ENCODE results near the gene CHAF1A. TPM values are rescaled to one million over a fixed set of nuclear protein-coding genes. Genes with fewer than 3 reads are reported as not detected.

CHAF1A gene
- total RNA-seq, 1 experiment from 2014 or later, result 30.0 TPM

DNA sequence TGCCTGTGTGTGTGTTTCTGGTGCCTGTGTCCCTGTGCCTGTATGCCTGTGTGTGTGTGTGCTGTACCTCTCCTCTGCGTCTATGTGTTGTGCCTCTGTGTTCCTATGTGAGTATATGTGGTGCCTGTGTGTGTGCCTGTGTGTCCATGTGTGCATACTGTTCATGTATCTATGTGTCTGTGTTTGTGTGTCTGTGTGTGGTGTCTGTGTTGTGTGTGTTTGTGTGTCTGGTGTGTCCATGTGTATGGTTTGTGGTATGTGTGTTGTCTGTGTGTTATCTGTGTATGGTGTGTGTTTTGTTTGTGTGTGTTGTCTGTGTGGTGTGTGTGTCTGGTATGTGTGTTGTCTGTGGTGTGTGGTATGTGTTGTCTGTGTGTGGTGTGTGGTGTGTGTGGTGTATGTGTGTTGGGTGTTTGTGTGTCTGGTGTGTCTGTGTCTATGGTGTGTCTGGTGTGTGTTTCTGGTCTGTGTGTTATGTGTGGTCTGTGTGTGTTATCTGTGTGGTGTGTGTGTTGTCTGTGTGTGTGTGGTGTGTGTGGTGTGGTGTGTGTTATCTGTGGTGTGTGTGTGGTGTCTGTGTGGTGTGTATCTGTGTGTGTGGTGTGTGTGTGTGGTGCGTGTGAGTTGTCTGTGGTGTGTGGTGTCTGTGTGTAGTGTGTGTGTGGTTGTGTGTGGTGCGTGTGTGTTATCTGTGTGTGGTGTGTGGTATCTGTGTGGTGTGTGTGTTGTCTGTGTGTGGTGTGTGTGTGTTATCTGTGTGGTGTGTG is 90.1 kb downstream of the CHAF1A start:
- intact Hi-C loops (cut with micrococcal nuclease; ENCODE audit: unreplicated experiment), result no loop called here
- no peak overlapping the region for H3K4me3 ChIP-seq
- H3K4me2 ChIP-seq, result no peak overlapping the region
- H3K9me3 ChIP-seq (ENCODE audit: insufficient read depth, low read depth), result no peaks in the 10 kb centered on the region
- H3K27me3 ChIP-seq (ENCODE audit: insufficient read depth, low read depth), result no peaks in the 10 kb centered on the region
- H3F3A ChIP-seq (ENCODE audit: insufficient read depth, low read depth), result no peaks in the 10 kb centered on the region
- no peaks in the 10 kb centered on the region for H3K4me1 ChIP-seq (replicated peaks; ENCODE audit: insufficient read depth)
- H3K36me3 ChIP-seq (ENCODE audit: low read depth), result no peaks in the 10 kb centered on the region; the same call in 1 of the 2 replicates
- no peak for DNase-seq
- no peaks in the 10 kb centered on the region for H4K20me1 ChIP-seq (ENCODE audit: insufficient read depth)
- TF ChIP-seq, protein P1, sequence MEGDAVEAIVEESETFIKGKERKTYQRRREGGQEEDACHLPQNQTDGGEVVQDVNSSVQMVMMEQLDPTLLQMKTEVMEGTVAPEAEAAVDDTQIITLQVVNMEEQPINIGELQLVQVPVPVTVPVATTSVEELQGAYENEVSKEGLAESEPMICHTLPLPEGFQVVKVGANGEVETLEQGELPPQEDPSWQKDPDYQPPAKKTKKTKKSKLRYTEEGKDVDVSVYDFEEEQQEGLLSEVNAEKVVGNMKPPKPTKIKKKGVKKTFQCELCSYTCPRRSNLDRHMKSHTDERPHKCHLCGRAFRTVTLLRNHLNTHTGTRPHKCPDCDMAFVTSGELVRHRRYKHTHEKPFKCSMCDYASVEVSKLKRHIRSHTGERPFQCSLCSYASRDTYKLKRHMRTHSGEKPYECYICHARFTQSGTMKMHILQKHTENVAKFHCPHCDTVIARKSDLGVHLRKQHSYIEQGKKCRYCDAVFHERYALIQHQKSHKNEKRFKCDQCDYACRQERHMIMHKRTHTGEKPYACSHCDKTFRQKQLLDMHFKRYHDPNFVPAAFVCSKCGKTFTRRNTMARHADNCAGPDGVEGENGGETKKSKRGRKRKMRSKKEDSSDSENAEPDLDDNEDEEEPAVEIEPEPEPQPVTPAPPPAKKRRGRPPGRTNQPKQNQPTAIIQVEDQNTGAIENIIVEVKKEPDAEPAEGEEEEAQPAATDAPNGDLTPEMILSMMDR (conservative IDR thresholded peaks at IDR 0.05), result no peak
- TF ChIP-seq EZH2 (IDR thresholded peaks at IDR 0.05; ENCODE audit: low read depth), result no peak
- no peaks in the 10 kb centered on the region for H3K9me2 ChIP-seq (ENCODE audit: insufficient read depth)
- H3K79me2 ChIP-seq (ENCODE audit: low read depth), result no peaks in the 10 kb centered on the region
- H2AFZ ChIP-seq, result no peak overlapping the region
- CTCF ChIA-PET, result no interaction called here
- BruUV-seq (replicated peaks), result no TSS peak
- no peak overlapping the region for H3K27ac ChIP-seq
- POLR2A ChIA-PET (ENCODE audit: unreplicated experiment), result no interaction called here

Small RNA genes lying within 50 kb of the gene (microRNA-seq; reads per million reads assigned to microRNA genes)
- gene MIR4746 (ENCODE audit: borderline number of aligned reads, borderline replicate concordance), result 3.4 reads per million

Other genes with a start within 250 kb of the CHAF1A start
- not detected in 2 replicates for gene CREB3L3, start 249.0 kb upstream of the CHAF1A start, total RNA-seq (2021)
- 22.2 and 23.2 TPM in 2 replicates for gene SIRT6, start 220.1 kb upstream of the CHAF1A start, total RNA-seq (2021)
- 0.79 and 1.0 TPM in 2 replicates for gene ANKRD24, start 220.0 kb upstream of the CHAF1A start, total RNA-seq (2021)
- not detected in 2 replicates for gene EBI3, start 173.1 kb upstream of the CHAF1A start, total RNA-seq (2021)
- gene YJU2, start 155.6 kb upstream of the CHAF1A start, total RNA-seq (2021), result 8.7 and 11.0 TPM in 2 replicates
- not detected in 2 replicates for gene SHD, start 123.4 kb upstream of the CHAF1A start, total RNA-seq (2021)
- gene TMIGD2, start 100.3 kb upstream of the CHAF1A start, total RNA-seq (2021), result not detected in 2 replicates
- not detected in 2 replicates for gene FSD1, start 98.0 kb upstream of the CHAF1A start, total RNA-seq (2021)
- gene STAP2, start 63.8 kb upstream of the CHAF1A start, total RNA-seq (2021), result 26.9 and 29.8 TPM in 2 replicates
- 12.6 and 19.1 TPM in 2 replicates for gene MPND, start 59.1 kb upstream of the CHAF1A start, total RNA-seq (2021)
- gene SH3GL1, start 2.1 kb upstream of the CHAF1A start, total RNA-seq (2021), result 45.8 and 49.2 TPM in 2 replicates
- 79.4 and 94.7 TPM in 2 replicates for gene UBXN6, start 55.2 kb downstream of the CHAF1A start, total RNA-seq (2021)
- gene HDGFL2, start 69.7 kb downstream of the CHAF1A start, total RNA-seq (2021), result 50.8 and 60.2 TPM in 2 replicates
- gene PLIN4, start 115.8 kb downstream of the CHAF1A start, total RNA-seq (2021), result 1.6 and 1.8 TPM in 2 replicates
- gene PLIN5, start 132.6 kb downstream of the CHAF1A start, total RNA-seq (2021), result 4.3 and 4.4 TPM in 2 replicates
- 22.0 and 25.6 TPM in 2 replicates for gene LRG1, start 137.4 kb downstream of the CHAF1A start, total RNA-seq (2021)
- 3.3 and 5.0 TPM in 2 replicates for gene SEMA6B, start 157.0 kb downstream of the CHAF1A start, total RNA-seq (2021)
- gene TNFAIP8L1, start 236.9 kb downstream of the CHAF1A start, total RNA-seq (2021), result 17.8 and 18.6 TPM in 2 replicates

Data from PC-9 (cell line).